HFFc6 (cell line): ENCODE measurements around the gene NNMT. TPM values are rescaled to one million over a fixed set of nuclear protein-coding genes. Genes with fewer than 3 reads are reported as not detected.

ENCODE experiments used
- DNase-seq: peaks from one replicate; pipeline ENCODE4 v3.0.0-alpha.2; 2018
- H3K27ac Mint-ChIP-seq: 2 replicates; pipeline ENCODE4 v1.8.0; 2020; ENCODE audit warnings: mild to moderate bottlenecking, mixed read lengths
- H3K27me3 Mint-ChIP-seq: 2 replicates; pipeline ENCODE4 v1.8.0; 2021; ENCODE audit warnings: mild to moderate bottlenecking, moderate library complexity, mixed read lengths; ENCODE audit not compliant: insufficient read depth
- H3K36me3 Mint-ChIP-seq: 2 replicates; pipeline ENCODE4 v1.8.0; 2021; ENCODE audit warnings: low read depth, mixed read lengths
- H3K4me1 Mint-ChIP-seq: 2 replicates; pipeline ENCODE4 v1.8.0; 2020; ENCODE audit warnings: low read depth, mixed read lengths
- H3K4me3 Mint-ChIP-seq: 2 replicates; pipeline ENCODE4 v1.8.0; 2020; ENCODE audit warnings: mild to moderate bottlenecking, moderate library complexity, mixed read lengths
- H3K9me3 Mint-ChIP-seq: 2 replicates; pipeline ENCODE4 v1.8.0; 2020; ENCODE audit warnings: mild to moderate bottlenecking, mixed read lengths
- total RNA-seq, 6 experiments: library from RNA; stranded (reverse); fragmentation: NEBNext Ultra II Directional; extraction: Animal tissue kit (Norgen Biotek cat#: 25700); gene quantifications; 2 replicates in 1 of 6; 3 replicates in 5 of 6; pipeline ENCODE4 v1.2.3, GENCODE V29; 2021
- TF ChIP-seq, protein P1 (sequence below): fragments of 200-600 bp; sonication (generic); IDR thresholded peaks from 2 replicates; pipeline ENCODE4 v1.5.0; 2021; ENCODE audit warnings: antibody characterized with exemption, mild to moderate bottlenecking

NNMT gene
- total RNA-seq, 6 experiments from 2014 or later: 191 to 264 (median 205) TPM

DNA sequence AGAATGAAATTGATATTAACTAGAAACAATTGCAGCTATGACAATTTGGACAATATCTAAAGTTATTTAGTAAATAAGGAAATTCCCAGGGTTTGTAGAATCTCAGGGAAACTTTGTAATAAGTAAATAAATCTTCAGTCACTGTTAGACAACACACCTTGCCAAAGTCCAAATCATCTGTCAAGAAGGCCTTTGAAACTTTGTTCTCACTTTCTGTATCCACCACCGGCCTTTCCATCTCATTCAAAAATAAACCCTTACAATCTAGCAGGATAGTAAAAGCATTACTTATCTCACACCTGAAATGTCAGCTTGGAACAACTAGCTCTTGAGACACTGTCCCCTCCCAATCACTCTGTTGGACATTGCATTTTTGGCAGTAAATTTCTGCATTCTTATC, 7.9 kb downstream of the NNMT start:
- Mint-ChIP-seq H3K36me3 (peaks cover 81% of the 10 kb centered on the region), H3K4me1 (peaks cover 79% of the 10 kb centered on the region), H3K27ac (peak overlapping the region; percentile 25; the same call in 1 of the 2 replicates), H3K27me3 (no peaks in the 10 kb centered on the region; the same call in 1 of the 2 replicates), H3K4me3 (no peak overlapping the region), H3K9me3 (peaks cover 44% of the 10 kb centered on the region)
- no peak for DNase-seq
- TF ChIP-seq, protein P1, sequence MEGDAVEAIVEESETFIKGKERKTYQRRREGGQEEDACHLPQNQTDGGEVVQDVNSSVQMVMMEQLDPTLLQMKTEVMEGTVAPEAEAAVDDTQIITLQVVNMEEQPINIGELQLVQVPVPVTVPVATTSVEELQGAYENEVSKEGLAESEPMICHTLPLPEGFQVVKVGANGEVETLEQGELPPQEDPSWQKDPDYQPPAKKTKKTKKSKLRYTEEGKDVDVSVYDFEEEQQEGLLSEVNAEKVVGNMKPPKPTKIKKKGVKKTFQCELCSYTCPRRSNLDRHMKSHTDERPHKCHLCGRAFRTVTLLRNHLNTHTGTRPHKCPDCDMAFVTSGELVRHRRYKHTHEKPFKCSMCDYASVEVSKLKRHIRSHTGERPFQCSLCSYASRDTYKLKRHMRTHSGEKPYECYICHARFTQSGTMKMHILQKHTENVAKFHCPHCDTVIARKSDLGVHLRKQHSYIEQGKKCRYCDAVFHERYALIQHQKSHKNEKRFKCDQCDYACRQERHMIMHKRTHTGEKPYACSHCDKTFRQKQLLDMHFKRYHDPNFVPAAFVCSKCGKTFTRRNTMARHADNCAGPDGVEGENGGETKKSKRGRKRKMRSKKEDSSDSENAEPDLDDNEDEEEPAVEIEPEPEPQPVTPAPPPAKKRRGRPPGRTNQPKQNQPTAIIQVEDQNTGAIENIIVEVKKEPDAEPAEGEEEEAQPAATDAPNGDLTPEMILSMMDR: no peak

DNA sequence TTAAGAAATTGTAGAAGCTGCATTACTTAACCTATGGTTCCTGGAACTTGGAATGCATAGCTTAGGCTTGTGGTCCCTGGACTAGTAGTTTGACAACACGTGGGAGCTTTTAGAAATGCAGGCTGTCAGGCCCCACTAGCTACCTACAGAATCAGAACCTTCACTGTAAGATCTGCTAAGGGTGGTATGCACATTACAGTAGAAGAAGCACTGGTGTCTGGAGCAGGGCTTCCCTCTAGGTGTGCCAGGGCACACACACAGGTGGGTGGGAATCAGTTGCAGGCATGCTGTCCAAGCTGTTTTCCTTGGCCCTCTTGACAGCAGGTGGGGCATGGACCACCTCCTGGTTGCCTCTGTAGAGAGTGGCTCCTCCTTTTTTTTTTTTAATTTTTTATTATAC, 8.8 kb downstream of the NNMT start:
- TF ChIP-seq, protein P1: no peak
- no peak overlapping the region for H3K27ac Mint-ChIP-seq
- no peaks in the 10 kb centered on the region; the same call in 1 of the 2 replicates for H3K27me3 Mint-ChIP-seq
- peaks cover 36% of the 10 kb centered on the region for H3K9me3 Mint-ChIP-seq
- H3K4me3 Mint-ChIP-seq: no peak overlapping the region
- H3K36me3 Mint-ChIP-seq: peaks cover 81% of the 10 kb centered on the region
- H3K4me1 Mint-ChIP-seq: peaks cover 77% of the 10 kb centered on the region
- no peak for DNase-seq

DNA sequence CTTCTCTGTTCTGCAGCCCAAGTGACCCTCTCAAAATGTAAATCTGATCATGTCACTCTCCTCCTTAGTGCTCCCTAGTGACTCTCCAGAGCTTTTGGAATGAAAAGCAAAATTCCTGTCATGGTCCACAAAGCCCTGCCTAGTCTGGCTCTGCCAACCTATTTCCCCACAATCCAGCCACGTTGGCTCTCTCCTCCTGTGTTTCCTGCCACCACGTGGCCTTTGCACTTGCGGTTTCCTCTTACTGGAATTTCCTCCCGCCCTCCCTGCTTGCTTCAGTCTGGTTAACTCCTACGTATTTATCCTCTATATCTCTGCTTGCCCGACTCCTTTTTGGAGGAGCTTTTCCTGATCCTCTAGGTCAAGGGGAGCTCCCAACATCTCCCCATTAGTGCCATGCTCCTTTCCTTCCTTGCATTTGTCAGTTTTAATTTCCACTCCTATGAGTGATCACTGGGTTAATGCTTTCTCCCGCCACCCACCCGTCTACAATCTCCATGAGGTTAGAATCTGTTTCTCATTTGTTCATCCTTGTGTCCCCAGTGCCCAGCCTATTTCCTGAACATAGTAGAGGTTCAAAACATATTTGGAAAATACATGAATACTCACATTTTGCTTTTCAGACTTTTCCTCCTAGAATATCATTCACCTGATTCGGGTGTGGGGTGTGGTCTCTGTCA, 11.5 kb downstream of the NNMT start:
- H3K27ac Mint-ChIP-seq: peak overlapping the region; percentile 95

DNA sequence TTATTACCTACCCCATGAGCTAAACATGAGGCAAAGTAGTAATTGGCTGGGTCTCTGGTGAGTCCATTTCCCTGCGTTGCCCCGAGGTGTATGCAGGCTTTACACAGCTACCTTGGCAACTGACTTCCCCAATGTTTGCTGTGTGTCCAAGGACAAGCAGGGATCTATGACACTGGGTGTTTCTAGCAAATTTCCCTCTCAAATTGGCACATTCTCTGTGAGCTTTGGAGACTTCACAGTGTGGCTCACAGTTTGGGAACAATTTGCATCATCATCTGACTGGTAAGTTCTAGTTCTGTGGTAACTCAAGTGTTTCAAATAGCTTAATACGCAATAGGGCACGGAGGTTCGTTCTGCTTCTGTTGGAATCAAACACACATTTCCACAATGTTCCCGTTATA, 12.5 kb downstream of the NNMT start:
- TF ChIP-seq, protein P1: no peak
- Mint-ChIP-seq H3K4me1 (peaks cover 57% of the 10 kb centered on the region), H3K36me3 (peaks cover 72% of the 10 kb centered on the region), H3K4me3 (peak overlapping the region; percentile 75; the same call in 1 of the 2 replicates), H3K9me3 (peaks cover 12% of the 10 kb centered on the region; the same call in 1 of the 2 replicates), H3K27ac (peak overlapping the region; percentile 95), H3K27me3 (no peaks in the 10 kb centered on the region; the same call in 1 of the 2 replicates)
- no peak for DNase-seq

More for the DNA sequence above, 11.5 kb downstream of the NNMT start:
- Mint-ChIP-seq H3K9me3 (peaks cover 12% of the 10 kb centered on the region; the same call in 1 of the 2 replicates), H3K4me3 (peak overlapping the region; percentile 75), H3K27me3 (no peaks in the 10 kb centered on the region; the same call in 1 of the 2 replicates), H3K4me1 (peaks cover 63% of the 10 kb centered on the region), H3K36me3 (peaks cover 73% of the 10 kb centered on the region)
- peak; percentile 87 for DNase-seq
- TF ChIP-seq, protein P1: no peak; the same call in 1 of the 2 replicates

DNA sequence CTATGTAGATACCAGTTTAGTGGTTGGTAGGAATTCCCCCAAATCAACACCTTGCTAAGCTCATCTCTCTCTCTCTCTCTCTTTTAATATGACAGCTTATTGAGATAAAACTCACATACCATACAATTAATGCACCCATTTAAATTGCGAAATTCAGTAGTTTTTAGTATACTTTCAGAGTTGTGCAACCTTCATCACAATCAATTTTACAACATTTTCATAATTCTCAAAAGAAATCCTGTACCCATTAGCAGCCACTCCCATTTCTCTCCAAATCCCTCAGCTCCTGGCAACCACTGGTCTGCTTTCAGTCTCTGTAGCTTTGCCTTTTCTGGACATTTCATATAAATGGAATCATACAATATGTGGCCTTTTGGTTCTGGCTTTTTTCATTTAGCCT, 13.3 kb downstream of the NNMT start:
- Mint-ChIP-seq H3K27me3 (no peaks in the 10 kb centered on the region; the same call in 1 of the 2 replicates), H3K9me3 (peaks cover 12% of the 10 kb centered on the region; the same call in 1 of the 2 replicates), H3K4me3 (no peak overlapping the region), H3K36me3 (peaks cover 68% of the 10 kb centered on the region), H3K4me1 (peaks cover 50% of the 10 kb centered on the region), H3K27ac (peak overlapping the region; percentile 73; the same call in 1 of the 2 replicates)
- DNase-seq: no peak
- TF ChIP-seq, protein P1: no peak
